GM12874 (cell line): ENCODE data around the gene USP37.

Experiments used
- CTCF ChIP-seq: IDR thresholded peaks from 2 replicates; pipeline ENCODE4 v1.5.1; 2011; ENCODE audit warnings: low read depth, mild to moderate bottlenecking, control low read depth, low read length, moderate library complexity; ENCODE audit not compliant: insufficient read depth

Gene USP37

DNA sequence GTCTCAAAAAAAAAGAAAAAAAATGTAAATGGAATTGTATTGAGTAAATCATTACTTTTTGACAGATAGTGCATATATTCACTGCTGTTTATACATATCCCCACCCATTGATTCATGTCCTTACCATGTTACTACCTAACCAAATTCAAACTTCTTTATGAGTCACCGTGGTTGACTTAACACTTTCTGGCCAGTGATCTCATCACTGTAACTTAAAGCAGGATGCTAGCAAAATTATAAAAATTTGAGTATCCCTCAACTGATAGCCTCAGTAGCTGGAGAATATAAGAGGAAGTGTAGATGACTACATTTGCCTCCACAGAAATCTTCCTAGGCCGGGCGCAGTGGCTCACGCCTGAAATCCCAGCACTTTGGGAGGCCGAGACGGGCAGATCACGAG lies 13.9 kb upstream of the USP37 start:
- TF ChIP-seq CTCF, result no peak

- no peak for TF ChIP-seq CTCF
Observed at GRCh38 chr2:218578272-218578877, 10.2 kb upstream of the USP37 start.

GRCh38 chr2:218577482-218578220 lies 9.5 kb upstream of the USP37 start:
- no peak for TF ChIP-seq CTCF

DNA sequence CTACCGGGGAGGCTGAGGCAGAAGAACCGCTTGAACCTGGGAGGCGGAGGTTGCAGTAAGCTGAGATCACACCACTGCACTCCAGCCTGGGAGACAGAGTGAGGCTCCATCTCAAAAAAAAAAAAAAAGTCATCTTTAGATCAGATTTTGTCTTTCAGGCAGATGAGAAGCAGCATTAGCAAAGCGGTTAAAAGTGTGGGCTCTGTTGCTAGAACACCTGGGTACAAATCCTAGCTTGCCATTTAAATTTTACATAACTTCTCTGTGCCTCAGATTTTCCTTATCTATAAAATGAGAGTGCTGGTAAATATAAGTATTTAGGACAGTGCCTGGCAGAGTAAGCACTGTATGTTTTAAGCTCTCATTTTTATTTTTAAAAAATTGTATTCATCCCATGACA lies 8.7 kb upstream of the USP37 start:
- TF ChIP-seq CTCF, result no peak

DNA sequence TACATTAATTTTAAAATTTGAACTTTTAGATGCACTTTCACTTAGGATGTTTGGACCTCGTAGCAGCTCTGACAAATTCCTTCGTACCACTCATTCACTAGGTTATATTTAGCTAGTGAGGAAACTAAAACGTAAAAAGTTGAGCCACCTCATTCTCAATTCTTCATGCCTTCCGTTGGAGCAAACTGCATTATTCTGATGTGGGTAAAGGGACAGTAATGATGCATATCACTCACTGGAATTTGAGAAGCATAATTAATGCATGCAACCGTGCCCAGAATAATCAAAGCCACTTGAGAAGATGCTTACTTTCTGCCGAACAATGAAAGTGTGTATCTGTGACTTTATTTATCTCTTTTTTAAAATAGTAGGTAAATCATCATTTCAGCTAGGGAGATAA lies 2.7 kb upstream of the USP37 start:
- TF ChIP-seq CTCF, result no peak

- no peak for TF ChIP-seq CTCF
Observed at GRCh38 chr2:218569661-218570500, 1.7 kb upstream of the USP37 start.

DNA sequence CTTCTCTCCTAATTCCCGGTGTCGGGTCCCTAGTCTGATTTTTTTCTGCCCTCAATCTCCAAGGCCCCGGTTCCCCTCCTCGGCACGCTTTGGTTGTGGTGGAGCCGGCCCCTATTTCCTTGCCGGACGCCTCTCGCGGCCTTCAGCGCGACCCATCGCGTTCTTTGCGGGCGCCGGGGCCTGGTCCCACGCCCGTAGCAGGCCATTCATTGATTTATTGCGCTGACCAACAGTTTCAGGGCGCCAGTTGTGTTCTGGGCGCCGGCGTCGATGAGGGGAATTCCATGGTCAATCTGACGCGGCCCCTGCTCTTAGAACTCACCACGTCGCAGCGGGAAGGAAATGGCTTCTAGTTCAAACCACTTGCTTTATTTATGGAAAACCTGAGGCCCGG lies 884 bp upstream of the USP37 start:
- no peak for TF ChIP-seq CTCF
